HCT116 (cell line): ENCODE results near the gene WWOX. TPM values are rescaled to one million over a fixed set of nuclear protein-coding genes. Genes with fewer than 3 reads are reported as not detected.

Experiments used
- ATAC-seq: fragments of 200-7000 bp; cut with Tn5 transposase; 2 replicates; pipeline ENCODE4 v1.9.1; 2020; ENCODE audit warnings: mild to moderate bottlenecking, moderate library complexity
- BruUV-seq: library from RNA; stranded (reverse); fragments of 400-500 nt; replicated peaks from 2 replicates; lab custom pipeline; 2021; lab: Mats Ljungman, UMichigan
- CTCF ChIA-PET: fragments of 300-600 bp; sonication (Branson Sonifier 250); formaldehyde crosslinking; loops from one replicate; lab custom pipeline; 2021; ENCODE audit warnings: antibody characterized with exemption; lab: Charles Lee
- POLR2A ChIA-PET: fragments of 300-600, 350-600 bp; sonication (Branson Sonifier 250); formaldehyde crosslinking; loops from one replicate; lab custom pipeline; 2021; ENCODE audit warnings: antibody characterized with exemption; lab: Charles Lee
- RAD21 ChIA-PET, 2 experiments: fragments of 300-600 bp; sonication (Branson Sonifier 250); formaldehyde crosslinking; loops; one replicate each; lab custom pipeline; 2023; ENCODE audit warnings: low total read pairs in 2 of 2; ENCODE audit not compliant: uncharacterized antibody in 2 of 2, unreplicated experiment in 2 of 2, low non-redundant PET in 1 of 2; lab: Charles Lee
- DNase-seq: peaks from one replicate; pipeline ENCODE4 v3.0.0-alpha.2; 2010; ENCODE audit warnings: low read depth, low spot score
- H2AFZ ChIP-seq: fragments of 200-600 bp; shearing (Covaris generic), sonication (generic); 2 replicates; pipeline ENCODE4 v1.6.1; 2017; ENCODE audit warnings: low read depth, mixed run types, mixed read lengths, antibody characterized with exemption, low read length; ENCODE audit not compliant: poor library complexity, severe bottlenecking
- H3K27ac ChIP-seq: 2 replicates; pipeline ENCODE4 v1.5.1; 2012; ENCODE audit warnings: low read depth, low read length
- H3K27me3 ChIP-seq: fragments of 200-600 bp; sonication (generic); 2 replicates; pipeline ENCODE4 v1.6.1; 2016; ENCODE audit warnings: mixed run types, low read length, mixed read lengths; ENCODE audit not compliant: insufficient read depth
- H3K36me3 ChIP-seq, 2 experiments: fragments of 200-500 bp in 1 of 2; fragments of 200-600 bp in 1 of 2; sonication (Bioruptor generic) in 1 of 2; sonication (generic) in 1 of 2; 2 replicates each; pipeline versions ENCODE4 v1.5.1 to v1.6.1; 2014 to 2016; ENCODE audit warnings: low read length in 2 of 2, inconsistent platforms in 1 of 2, mixed read lengths in 1 of 2, mixed run types in 1 of 2; ENCODE audit not compliant: insufficient read depth in 2 of 2, control insufficient read depth in 1 of 2
- H3K4me1 ChIP-seq, 2 experiments: fragments of 200-600 bp in 1 of 2; sonication (generic) in 1 of 2; 2 replicates each; pipeline versions ENCODE4 v1.5.1 to v1.6.1; 2012 to 2017; ENCODE audit warnings: low read length in 2 of 2, inconsistent platforms in 1 of 2, mild to moderate bottlenecking in 1 of 2, mixed read lengths in 1 of 2, mixed run types in 1 of 2, moderate library complexity in 1 of 2; ENCODE audit not compliant: insufficient read depth in 2 of 2, control insufficient read depth in 1 of 2
- H3K4me2 ChIP-seq: fragments of 200-600 bp; sonication (generic); 2 replicates; pipeline ENCODE4 v1.6.1; 2017; ENCODE audit warnings: mixed run types, low read length, mixed read lengths
- H3K4me3 ChIP-seq, 2 experiments: fragments of 200-600 bp in 1 of 2; sonication (generic) in 1 of 2; replicated peaks in 1 of 2; 2 replicates each; pipeline ENCODE4 v1.5.1; 2011 to 2016; ENCODE audit warnings: low read length in 2 of 2, control low read depth in 1 of 2, low read depth in 1 of 2, mild to moderate bottlenecking in 1 of 2, mixed read lengths in 1 of 2, mixed run types in 1 of 2
- H3K79me2 ChIP-seq: fragments of 200-600 bp; sonication (generic); 2 replicates; pipeline ENCODE4 v1.6.1; 2017; ENCODE audit warnings: mild to moderate bottlenecking, mixed run types, low read length, moderate library complexity, mixed read lengths; ENCODE audit not compliant: insufficient read depth
- H3K9ac ChIP-seq: fragments of 200-600 bp; sonication (generic); 2 replicates; pipeline ENCODE4 v1.6.1; 2016; ENCODE audit warnings: low read length, mixed read lengths
- H3K9me2 ChIP-seq: fragments of 200-600 bp; sonication (generic), shearing (Covaris generic); 2 replicates; pipeline ENCODE4 v1.6.1; 2017; ENCODE audit warnings: mixed run types, mild to moderate bottlenecking, moderate library complexity; ENCODE audit not compliant: insufficient read depth
- H3K9me3 ChIP-seq, 2 experiments: fragments of 200-500 bp in 1 of 2; fragments of 200-600 bp in 1 of 2; sonication (Bioruptor generic) in 1 of 2; sonication (generic) in 1 of 2; 2 replicates each; pipeline ENCODE4 v1.6.1; 2014 to 2017; ENCODE audit warnings: low read length in 2 of 2, mixed read lengths in 2 of 2, inconsistent platforms in 1 of 2, low read depth in 1 of 2, mild to moderate bottlenecking in 1 of 2, mixed run types in 1 of 2, moderate library complexity in 1 of 2; ENCODE audit not compliant: control insufficient read depth in 1 of 2, insufficient read depth in 1 of 2
- H4K20me1 ChIP-seq: fragments of 200-600 bp; sonication (generic), shearing (Covaris generic); 2 replicates; pipeline ENCODE4 v1.6.1; 2017; ENCODE audit warnings: mixed run types, mild to moderate bottlenecking, moderate library complexity; ENCODE audit not compliant: insufficient read depth
- CBX3 ChIP-seq: IDR thresholded peaks from 2 replicates; pipeline ENCODE4 v1.6.1; 2012; ENCODE audit warnings: low read depth
- EGR1 ChIP-seq: IDR thresholded peaks from 2 replicates; pipeline ENCODE4 v1.6.1; 2012; ENCODE audit warnings: low read depth
- EZH2 ChIP-seq: fragments of 200-600 bp; sonication (generic); IDR thresholded peaks from 2 replicates; pipeline ENCODE4 v1.6.1; 2017; ENCODE audit warnings: antibody characterized with exemption, mixed run types
- EZH2phosphoT487 ChIP-seq: fragments of 200-600 bp; IDR thresholded peaks from 2 replicates; pipeline ENCODE4 v1.6.1; 2018; ENCODE audit warnings: antibody characterized with exemption, borderline replicate concordance
- FOSL1 ChIP-seq: IDR thresholded peaks from 2 replicates; pipeline ENCODE4 v1.6.1; 2012; ENCODE audit warnings: low read depth
- JUND ChIP-seq: IDR thresholded peaks from 2 replicates; pipeline ENCODE4 v1.6.1; 2012
- POLR2A ChIP-seq: IDR thresholded peaks from 2 replicates; pipeline ENCODE4 v1.7.0; 2011; ENCODE audit warnings: borderline replicate concordance; ENCODE audit not compliant: insufficient read depth, insufficient read length; ENCODE audit errors: extremely low read depth
- POLR2AphosphoS5 ChIP-seq: IDR thresholded peaks from 2 replicates; pipeline ENCODE4 v1.6.1; 2011; ENCODE audit warnings: mild to moderate bottlenecking, low read depth, low read length, moderate library complexity
- RAD21 ChIP-seq: IDR thresholded peaks from 2 replicates; pipeline ENCODE4 v1.6.1; 2012; ENCODE audit warnings: low read depth, mild to moderate bottlenecking
- SP1 ChIP-seq: IDR thresholded peaks from 2 replicates; pipeline ENCODE4 v1.6.1; 2012; ENCODE audit warnings: low read depth
- YY1 ChIP-seq: IDR thresholded peaks from 2 replicates; pipeline ENCODE4 v1.6.1; 2011; ENCODE audit warnings: low read length, low read depth, moderate library complexity, mild to moderate bottlenecking; ENCODE audit not compliant: insufficient replicate concordance; ENCODE audit errors: extremely low read depth
- ZNF274 ChIP-seq: fragments of 200-500 bp; sonication (Bioruptor generic); IDR thresholded peaks from 2 replicates; pipeline ENCODE4 v1.6.1; 2014; ENCODE audit warnings: mild to moderate bottlenecking, low read depth, low read length, inconsistent platforms
- intact Hi-C: fragments of 100-400 bp; cut with micrococcal nuclease; formaldehyde crosslinking; loops from 2 replicates; pipeline ENCODE4 v1.10.0; 2022
- total RNA-seq: library from RNA; stranded (reverse); gene quantifications from one replicate; pipeline ENCODE4 v1.2.1, GENCODE V29; 2021; ENCODE audit not compliant: unreplicated experiment
- TF ChIP-seq, protein P1 (sequence below): IDR thresholded peaks from 2 replicates; pipeline ENCODE4 v1.6.1; 2012
- TF ChIP-seq, protein P2 (sequence below), 3 experiments: fragments of 200-600 bp in 1 of 3; sonication (generic) in 1 of 3; IDR thresholded peaks in 2 of 3; conservative IDR thresholded peaks in 1 of 3; 2 replicates each; pipeline ENCODE4 v1.5.1; 2012 to 2017; ENCODE audit warnings: low read depth in 2 of 3, low read length in 2 of 3, antibody characterized with exemption in 1 of 3, borderline replicate concordance in 1 of 3, control low read depth in 1 of 3, mild to moderate bottlenecking in 1 of 3, mixed read lengths in 1 of 3, mixed run types in 1 of 3, moderate library complexity in 1 of 3; ENCODE audit not compliant: insufficient read depth in 1 of 3
- TF ChIP-seq, protein P3 (sequence below): IDR thresholded peaks from 2 replicates; pipeline ENCODE4 v1.6.1; 2011; ENCODE audit warnings: mild to moderate bottlenecking, low read length, moderate library complexity; ENCODE audit not compliant: insufficient replicate concordance; ENCODE audit errors: extremely low read depth

WWOX gene
- total RNA-seq, 1 experiment from 2014 or later = 13.7 TPM

DNA sequence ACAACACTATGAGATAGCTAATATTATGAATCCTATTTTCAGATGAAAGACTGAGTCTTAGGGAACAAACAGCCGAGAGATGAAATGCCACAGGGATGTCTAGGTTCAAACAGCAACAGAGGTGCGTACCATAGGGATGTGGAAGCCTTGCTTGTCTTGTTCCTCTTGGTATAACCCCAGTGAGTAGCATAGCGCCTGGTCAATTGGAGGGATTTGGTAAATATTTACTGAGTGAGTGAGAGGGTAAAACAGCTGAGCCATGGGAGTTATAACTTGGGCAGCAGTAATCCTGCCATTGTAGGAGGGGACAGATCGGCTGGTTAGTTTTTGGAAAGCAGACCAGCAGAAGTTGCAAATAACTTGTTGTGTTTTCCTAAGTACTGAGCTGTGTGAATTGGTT lies 80.2 kb downstream of the WWOX start:
- ATAC-seq (no peak), DNase-seq (no peak)
- H3K4me1 ChIP-seq = no peaks in the 10 kb centered on the region
- no peaks in the 10 kb centered on the region for H4K20me1 ChIP-seq
- H3K27me3 ChIP-seq = no peaks in the 10 kb centered on the region
- ChIA-PET POLR2A (no interaction called here), CTCF (no interaction called here), RAD21 (no interaction called here)
- no peaks in the 10 kb centered on the region for H3K9me2 ChIP-seq
- no peak overlapping the region for H2AFZ ChIP-seq
- H3K36me3 ChIP-seq = no peaks in the 10 kb centered on the region
- H3K9ac ChIP-seq = no peak overlapping the region
- intact Hi-C loops = no loop called here
- no peak overlapping the region for H3K4me2 ChIP-seq
- H3K9me3 ChIP-seq = no peaks in the 10 kb centered on the region
- no peak overlapping the region for H3K27ac ChIP-seq
- TF ChIP-seq EZH2phosphoT487 = no peak
- no peak for TF ChIP-seq CBX3
- no peak for TF ChIP-seq POLR2A
- no peak for TF ChIP-seq JUND
- TF ChIP-seq ZNF274 = no peak
- TF ChIP-seq, protein P1, sequence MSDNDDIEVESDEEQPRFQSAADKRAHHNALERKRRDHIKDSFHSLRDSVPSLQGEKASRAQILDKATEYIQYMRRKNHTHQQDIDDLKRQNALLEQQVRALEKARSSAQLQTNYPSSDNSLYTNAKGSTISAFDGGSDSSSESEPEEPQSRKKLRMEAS = no peak
- TF ChIP-seq EZH2 = no peak
- TF ChIP-seq, protein P2, sequence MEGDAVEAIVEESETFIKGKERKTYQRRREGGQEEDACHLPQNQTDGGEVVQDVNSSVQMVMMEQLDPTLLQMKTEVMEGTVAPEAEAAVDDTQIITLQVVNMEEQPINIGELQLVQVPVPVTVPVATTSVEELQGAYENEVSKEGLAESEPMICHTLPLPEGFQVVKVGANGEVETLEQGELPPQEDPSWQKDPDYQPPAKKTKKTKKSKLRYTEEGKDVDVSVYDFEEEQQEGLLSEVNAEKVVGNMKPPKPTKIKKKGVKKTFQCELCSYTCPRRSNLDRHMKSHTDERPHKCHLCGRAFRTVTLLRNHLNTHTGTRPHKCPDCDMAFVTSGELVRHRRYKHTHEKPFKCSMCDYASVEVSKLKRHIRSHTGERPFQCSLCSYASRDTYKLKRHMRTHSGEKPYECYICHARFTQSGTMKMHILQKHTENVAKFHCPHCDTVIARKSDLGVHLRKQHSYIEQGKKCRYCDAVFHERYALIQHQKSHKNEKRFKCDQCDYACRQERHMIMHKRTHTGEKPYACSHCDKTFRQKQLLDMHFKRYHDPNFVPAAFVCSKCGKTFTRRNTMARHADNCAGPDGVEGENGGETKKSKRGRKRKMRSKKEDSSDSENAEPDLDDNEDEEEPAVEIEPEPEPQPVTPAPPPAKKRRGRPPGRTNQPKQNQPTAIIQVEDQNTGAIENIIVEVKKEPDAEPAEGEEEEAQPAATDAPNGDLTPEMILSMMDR (IDR thresholded peaks at IDR 0.05 in 2 of 3, conservative IDR thresholded peaks at IDR 0.05 in 1 of 3; ENCODE audit: borderline replicate concordance in 1 of 3, insufficient read depth in 1 of 3, low read depth in 2 of 3, low read length in 2 of 3) = no peak
- no peak for TF ChIP-seq RAD21
- TF ChIP-seq, protein P3, sequence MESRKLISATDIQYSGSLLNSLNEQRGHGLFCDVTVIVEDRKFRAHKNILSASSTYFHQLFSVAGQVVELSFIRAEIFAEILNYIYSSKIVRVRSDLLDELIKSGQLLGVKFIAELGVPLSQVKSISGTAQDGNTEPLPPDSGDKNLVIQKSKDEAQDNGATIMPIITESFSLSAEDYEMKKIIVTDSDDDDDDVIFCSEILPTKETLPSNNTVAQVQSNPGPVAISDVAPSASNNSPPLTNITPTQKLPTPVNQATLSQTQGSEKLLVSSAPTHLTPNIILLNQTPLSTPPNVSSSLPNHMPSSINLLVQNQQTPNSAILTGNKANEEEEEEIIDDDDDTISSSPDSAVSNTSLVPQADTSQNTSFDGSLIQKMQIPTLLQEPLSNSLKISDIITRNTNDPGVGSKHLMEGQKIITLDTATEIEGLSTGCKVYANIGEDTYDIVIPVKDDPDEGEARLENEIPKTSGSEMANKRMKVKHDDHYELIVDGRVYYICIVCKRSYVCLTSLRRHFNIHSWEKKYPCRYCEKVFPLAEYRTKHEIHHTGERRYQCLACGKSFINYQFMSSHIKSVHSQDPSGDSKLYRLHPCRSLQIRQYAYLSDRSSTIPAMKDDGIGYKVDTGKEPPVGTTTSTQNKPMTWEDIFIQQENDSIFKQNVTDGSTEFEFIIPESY = no peak
- no peak for TF ChIP-seq SP1
- TF ChIP-seq POLR2AphosphoS5 = no peak
- TF ChIP-seq FOSL1 = no peak
- no peak for TF ChIP-seq EGR1
- no peak for TF ChIP-seq YY1
- H3K79me2 ChIP-seq = no peaks in the 10 kb centered on the region
- no peak overlapping the region for H3K4me3 ChIP-seq
- no TSS peak for BruUV-seq
